ENCODE data around the gene CARD9.

CARD9 gene

GRCh38 chr9:136335296-136336155, 37.9 kb downstream of the CARD9 start:
- DNase-seq (ENCODE audit: low read depth), result no peak

- no peak for DNase-seq (ENCODE audit: low read depth)
Observed at GRCh38 chr9:136334541-136334940, 38.9 kb downstream of the CARD9 start.

- no peak for DNase-seq (ENCODE audit: low read depth)
Observed at GRCh38 chr9:136333486-136333885, 40.0 kb downstream of the CARD9 start.

GRCh38 chr9:136333045-136333444, 40.4 kb downstream of the CARD9 start:
- no peak for DNase-seq (ENCODE audit: low read depth)

GRCh38 chr9:136332482-136332983, 40.9 kb downstream of the CARD9 start:
- no peak for DNase-seq (ENCODE audit: low read depth)

- no peak for DNase-seq (ENCODE audit: low read depth)
Observed at GRCh38 chr9:136331556-136332481, 41.6 kb downstream of the CARD9 start.

GRCh38 chr9:136331030-136331429, 42.4 kb downstream of the CARD9 start:
- DNase-seq (ENCODE audit: low read depth), result no peak

GRCh38 chr9:136330406-136330990, 43.0 kb downstream of the CARD9 start:
- DNase-seq (ENCODE audit: low read depth), result no peak

GRCh38 chr9:136329636-136330405, 43.6 kb downstream of the CARD9 start:
- DNase-seq (ENCODE audit: low read depth), result no peak

- DNase-seq (ENCODE audit: low read depth), result peak; percentile 18
Observed at GRCh38 chr9:136329211-136329627, 44.2 kb downstream of the CARD9 start.

GRCh38 chr9:136328622-136329041, 44.8 kb downstream of the CARD9 start:
- DNase-seq (ENCODE audit: low read depth), result peak; percentile 60

GRCh38 chr9:136328011-136328621, 45.4 kb downstream of the CARD9 start:
- no peak for DNase-seq (ENCODE audit: low read depth)

GRCh38 chr9:136327304-136327974, 46.0 kb downstream of the CARD9 start, which contains the start of gene GPSM1:
Gene GPSM1 (plus strand): TSS chr9:136327539. CDS start chr9:136327696, 157 bp downstream.
- DNase-seq (ENCODE audit: low read depth), result peak; percentile 75

- no peak for DNase-seq (ENCODE audit: low read depth)
Observed at GRCh38 chr9:136326761-136327303, 46.6 kb downstream of the CARD9 start.

- peak; percentile 96 for DNase-seq (ENCODE audit: low read depth)
Observed at GRCh38 chr9:136326061-136326760, 47.3 kb downstream of the CARD9 start.

GRCh38 chr9:136325358-136325757, 48.1 kb downstream of the CARD9 start:
- DNase-seq (ENCODE audit: low read depth), result no peak

- DNase-seq (ENCODE audit: low read depth), result no peak
Observed at GRCh38 chr9:136324501-136325300, 48.8 kb downstream of the CARD9 start.

- DNase-seq (ENCODE audit: low read depth), result no peak
Observed at GRCh38 chr9:136323371-136323789, 50.1 kb downstream of the CARD9 start.

Data from fibroblast of gingiva (primary cell).